ENCODE data around the gene SCN3B. TPM values are rescaled to one million over a fixed set of nuclear protein-coding genes. Genes with fewer than 3 reads are reported as not detected.
A peak's percentile ranks its signal among the peaks of the same experiment; 100 is the strongest.

The SCN3B gene
- total RNA-seq, 2 experiments from 2014 or later = not detected

GRCh38 chr11:123594921-123595320 is 59.5 kb downstream of the SCN3B start:
- DNase-seq (no peak), ATAC-seq (no peak)
- CTCF ChIA-PET = interaction anchor here (0.8 kb wide), 1 partner anchor 500 kb away, joined by 3 read pairs; no protein-coding TSS in a partner anchor
- Mint-ChIP-seq H3K27ac (no peak overlapping the region), H3K27me3 (no peaks in the 10 kb centered on the region), H3K9me3 (ENCODE audit: low read depth) (no peaks in the 10 kb centered on the region), H3K4me1 (no peaks in the 10 kb centered on the region), H3K36me3 (ENCODE audit: low read depth) (peaks cover 28% of the 10 kb centered on the region), H3K4me3 (no peak overlapping the region)
- POLR2A ChIA-PET = interaction anchor here (0.6 kb wide), 1 partner anchor 139 kb away, joined by 3 read pairs; no protein-coding TSS in a partner anchor
- intact Hi-C loops (cut with DNase I, micrococcal nuclease) = no loop called here

DNA sequence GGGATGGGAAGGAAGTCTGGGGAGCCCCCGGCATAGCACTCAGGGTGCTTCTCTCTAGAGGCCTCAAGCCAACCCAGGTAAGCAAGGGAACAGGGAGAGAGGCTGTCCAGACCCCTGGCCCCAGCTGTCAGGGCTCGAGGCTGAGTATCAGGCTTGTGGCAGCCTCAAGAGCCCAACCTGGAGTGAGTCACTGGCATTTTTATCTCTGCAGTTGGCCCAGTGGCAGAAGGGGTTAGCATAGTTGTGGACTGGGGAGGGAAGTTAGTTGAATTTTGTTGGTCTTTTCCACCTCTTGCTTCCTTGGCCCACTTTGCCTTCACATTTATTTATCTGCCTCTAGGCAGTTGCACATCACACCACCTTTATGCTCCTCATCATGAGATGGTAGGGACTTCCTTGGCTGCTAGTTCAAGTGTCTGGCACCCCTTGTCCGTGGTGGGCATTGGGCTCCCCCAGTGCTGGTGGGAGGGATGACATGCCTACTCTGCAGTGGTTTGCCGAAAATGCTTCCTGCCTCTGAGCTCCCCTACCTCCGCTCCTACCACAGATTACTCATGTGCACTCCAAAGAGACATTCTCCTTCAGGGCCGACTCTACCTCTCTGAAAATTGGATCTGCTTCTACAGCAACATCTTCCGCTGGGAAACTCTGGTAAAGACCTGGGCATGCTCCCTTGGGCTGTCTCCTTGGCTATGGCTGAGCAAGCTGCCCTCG is 60.1 kb downstream of the SCN3B start:
- H3K4me3 Mint-ChIP-seq = no peak overlapping the region
- no peak overlapping the region for H3K27ac Mint-ChIP-seq
- H3K9me3 Mint-ChIP-seq (ENCODE audit: low read depth) = no peaks in the 10 kb centered on the region
- no peaks in the 10 kb centered on the region for H3K4me1 Mint-ChIP-seq
- ChIA-PET POLR2A (no interaction called here), CTCF (interaction anchor here (0.8 kb wide), 1 partner anchor 500 kb away, joined by 3 read pairs; no protein-coding TSS in a partner anchor)
- intact Hi-C loops (cut with DNase I, micrococcal nuclease) = no loop called here
- no peaks in the 10 kb centered on the region for H3K27me3 Mint-ChIP-seq
- DNase-seq = no peak
- ATAC-seq = no peak
- peaks cover 28% of the 10 kb centered on the region for H3K36me3 Mint-ChIP-seq (ENCODE audit: low read depth)

DNA sequence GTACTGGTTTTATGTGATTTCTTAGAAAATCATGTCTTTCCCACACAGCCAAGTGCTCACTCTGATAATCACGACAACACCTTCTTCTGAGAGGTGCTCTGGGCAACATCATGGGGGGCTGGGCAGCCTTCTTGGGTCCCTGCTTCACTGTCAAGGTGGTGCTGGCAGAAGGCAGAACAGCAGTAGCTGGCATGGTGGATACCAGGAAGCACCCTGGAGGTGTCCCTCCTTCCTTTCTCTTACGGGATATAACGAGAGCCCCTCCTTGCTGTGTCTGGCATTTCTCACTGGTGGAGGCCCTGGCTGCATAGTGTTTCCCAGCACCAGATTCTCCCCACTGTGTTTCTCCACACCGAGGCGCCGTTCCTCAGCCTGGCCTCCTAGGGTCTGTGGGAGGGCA is 60.9 kb downstream of the SCN3B start:
- DNase-seq (no peak), ATAC-seq (no peak)
- CTCF ChIA-PET = no interaction called here
- Mint-ChIP-seq H3K4me1 (no peaks in the 10 kb centered on the region), H3K9me3 (ENCODE audit: low read depth) (no peaks in the 10 kb centered on the region), H3K27me3 (no peaks in the 10 kb centered on the region), H3K27ac (no peak overlapping the region), H3K4me3 (no peak overlapping the region), H3K36me3 (ENCODE audit: low read depth) (peaks cover 21% of the 10 kb centered on the region)
- POLR2A ChIA-PET = no interaction called here
- intact Hi-C loops (cut with DNase I, micrococcal nuclease) = no loop called here

- intact Hi-C loops (cut with DNase I, micrococcal nuclease) = no loop called here
These were observed 64.0 kb downstream of the SCN3B start for GRCh38 chr11:123590296-123590912.

GRCh38 chr11:123588864-123589262 is 65.6 kb downstream of the SCN3B start:
- no peaks in the 10 kb centered on the region for H3K27me3 Mint-ChIP-seq
- peaks cover 5% of the 10 kb centered on the region for H3K36me3 Mint-ChIP-seq (ENCODE audit: low read depth)
- DNase-seq (no peak), ATAC-seq (no peak)
- no peak overlapping the region for H3K27ac Mint-ChIP-seq
- ChIA-PET CTCF (interaction anchor here (0.7 to 2.2 kb wide), 2 partner anchors 8 to 1021 kb away, joined by 3 to 9 read pairs; no protein-coding TSS in a partner anchor), POLR2A (no interaction called here)
- no peaks in the 10 kb centered on the region for H3K9me3 Mint-ChIP-seq (ENCODE audit: low read depth)
- intact Hi-C loops (cut with DNase I, micrococcal nuclease) = no loop called here
- H3K4me3 Mint-ChIP-seq = no peak overlapping the region
- H3K4me1 Mint-ChIP-seq = no peaks in the 10 kb centered on the region

More at GRCh38 chr11:123590296-123590912, 64.0 kb downstream of the SCN3B start:
- H3K4me3 Mint-ChIP-seq = no peak overlapping the region
- no peak overlapping the region for H3K27ac Mint-ChIP-seq
- ATAC-seq = peak; percentile 30
- no peaks in the 10 kb centered on the region for H3K4me1 Mint-ChIP-seq
- DNase-seq = no peak
- H3K36me3 Mint-ChIP-seq (ENCODE audit: low read depth) = peaks cover 8% of the 10 kb centered on the region
- CTCF ChIA-PET = interaction anchor here (2.2 kb wide), 1 partner anchor 10 kb away, joined by 9 read pairs; no protein-coding TSS in a partner anchor
- POLR2A ChIA-PET = no interaction called here
- no peaks in the 10 kb centered on the region for H3K27me3 Mint-ChIP-seq
- H3K9me3 Mint-ChIP-seq (ENCODE audit: low read depth) = no peaks in the 10 kb centered on the region

GRCh38 chr11:123588117-123588863 is 66.1 kb downstream of the SCN3B start:
- H3K27ac Mint-ChIP-seq = no peak overlapping the region
- intact Hi-C loops (cut with DNase I, micrococcal nuclease) = no loop called here
- DNase-seq (no peak), ATAC-seq (no peak)
- ChIA-PET CTCF (interaction anchor here (0.7 kb wide), 1 partner anchor 1020 kb away, joined by 3 read pairs; no protein-coding TSS in a partner anchor), POLR2A (no interaction called here)
- no peaks in the 10 kb centered on the region for H3K27me3 Mint-ChIP-seq
- H3K9me3 Mint-ChIP-seq (ENCODE audit: low read depth) = no peaks in the 10 kb centered on the region
- peaks cover 5% of the 10 kb centered on the region for H3K36me3 Mint-ChIP-seq (ENCODE audit: low read depth)
- H3K4me3 Mint-ChIP-seq = no peak overlapping the region
- H3K4me1 Mint-ChIP-seq = no peaks in the 10 kb centered on the region

DNA sequence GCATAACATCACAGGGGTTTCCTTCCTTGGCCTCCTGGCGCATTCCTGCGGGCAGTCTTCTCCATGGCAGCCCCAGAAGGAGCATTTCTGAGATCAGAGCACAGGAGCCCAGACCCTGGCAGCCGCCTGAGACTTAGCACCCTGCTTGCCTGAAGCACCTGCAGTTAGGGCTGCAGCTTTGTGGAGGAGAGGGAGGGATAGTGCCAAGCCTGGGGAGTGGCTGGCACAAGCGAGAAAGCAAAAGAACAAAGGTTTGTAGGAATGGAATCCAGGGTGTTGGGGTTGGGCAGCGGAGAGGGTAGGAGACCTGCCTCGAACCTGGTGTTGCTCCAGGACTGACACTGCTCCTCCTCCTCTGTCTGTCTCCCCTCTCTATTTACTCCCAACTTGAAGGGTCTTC is 66.9 kb downstream of the SCN3B start:
- CTCF ChIA-PET = no interaction called here
- ATAC-seq (no peak), DNase-seq (no peak)
- Mint-ChIP-seq H3K27me3 (no peaks in the 10 kb centered on the region), H3K4me3 (no peak overlapping the region), H3K9me3 (ENCODE audit: low read depth) (no peaks in the 10 kb centered on the region), H3K4me1 (no peaks in the 10 kb centered on the region), H3K36me3 (ENCODE audit: low read depth) (peaks cover 5% of the 10 kb centered on the region), H3K27ac (no peak overlapping the region)
- POLR2A ChIA-PET = no interaction called here
- intact Hi-C loops (cut with DNase I, micrococcal nuclease) = no loop called here

GRCh38 chr11:123587044-123587443 is 67.4 kb downstream of the SCN3B start:
- Mint-ChIP-seq H3K27me3 (no peaks in the 10 kb centered on the region), H3K27ac (no peak overlapping the region), H3K4me1 (no peaks in the 10 kb centered on the region), H3K9me3 (ENCODE audit: low read depth) (no peaks in the 10 kb centered on the region), H3K36me3 (ENCODE audit: low read depth) (peaks cover 2% of the 10 kb centered on the region), H3K4me3 (no peak overlapping the region)
- ChIA-PET CTCF (interaction anchor here (1.0 kb wide), 1 partner anchor 10 kb away, joined by 5 read pairs; no protein-coding TSS in a partner anchor), POLR2A (no interaction called here)
- intact Hi-C loops (cut with DNase I, micrococcal nuclease) = no loop called here
- DNase-seq (no peak), ATAC-seq (no peak)

DNA sequence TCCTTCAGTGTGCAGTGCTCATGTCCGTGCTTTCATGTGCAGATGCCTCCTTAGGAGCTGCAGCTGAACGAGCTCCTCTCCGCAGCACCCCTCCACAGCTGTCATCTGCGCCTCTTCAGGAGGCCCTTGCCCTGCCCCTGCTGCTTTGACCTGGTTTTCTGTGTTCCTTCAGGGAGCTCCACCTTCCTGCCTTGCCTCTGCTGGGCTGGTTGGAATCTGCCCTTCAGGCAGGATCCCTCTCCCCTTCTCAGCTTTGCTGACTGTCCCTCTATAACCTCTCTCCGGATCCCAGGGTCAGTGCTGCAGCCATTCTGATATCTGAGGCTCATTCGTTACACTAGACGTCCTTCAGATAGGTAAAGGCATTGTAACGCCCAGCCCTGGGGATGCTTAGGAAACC is 67.9 kb downstream of the SCN3B start:
- Mint-ChIP-seq H3K27me3 (no peaks in the 10 kb centered on the region), H3K4me1 (no peaks in the 10 kb centered on the region), H3K4me3 (no peak overlapping the region), H3K36me3 (ENCODE audit: low read depth) (peaks cover 2% of the 10 kb centered on the region), H3K27ac (no peak overlapping the region), H3K9me3 (ENCODE audit: low read depth) (no peaks in the 10 kb centered on the region)
- ChIA-PET POLR2A (no interaction called here), CTCF (interaction anchor here (0.7 to 1.0 kb wide), 2 partner anchors 9 to 136 kb away, joined by 4 to 5 read pairs; no protein-coding TSS in a partner anchor)
- DNase-seq (no peak), ATAC-seq (no peak)
- intact Hi-C loops (cut with DNase I, micrococcal nuclease) = no loop called here

DNA sequence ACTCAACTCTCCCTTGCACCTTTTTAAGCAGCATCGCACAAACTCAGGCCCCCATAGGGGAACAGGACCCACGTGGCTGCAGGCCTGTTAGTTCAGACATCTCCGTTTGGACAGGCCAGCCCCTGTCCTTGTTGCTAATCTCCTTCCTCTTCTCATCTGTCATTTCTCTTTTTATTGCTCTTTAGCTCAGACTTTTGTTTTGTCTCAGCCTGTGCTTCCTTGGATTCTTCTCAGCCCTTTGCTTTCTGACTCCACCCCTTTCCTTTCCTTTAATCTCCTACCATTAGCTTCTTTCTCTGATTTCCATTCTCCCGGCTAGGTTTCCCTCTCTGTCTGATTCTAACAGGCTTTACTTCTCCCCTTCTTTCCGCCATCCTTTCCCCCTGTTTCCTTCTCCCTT is 68.7 kb downstream of the SCN3B start:
- ChIA-PET POLR2A (no interaction called here), CTCF (interaction anchor here (0.7 to 1.2 kb wide), 2 partner anchors 9 to 135 kb away, joined by 4 to 6 read pairs; no protein-coding TSS in a partner anchor)
- ATAC-seq (no peak), DNase-seq (no peak)
- Mint-ChIP-seq H3K27me3 (no peaks in the 10 kb centered on the region), H3K4me3 (no peak overlapping the region), H3K36me3 (ENCODE audit: low read depth) (no peaks in the 10 kb centered on the region), H3K4me1 (no peaks in the 10 kb centered on the region), H3K27ac (no peak overlapping the region), H3K9me3 (ENCODE audit: low read depth) (no peaks in the 10 kb centered on the region)
- intact Hi-C loops (cut with DNase I, micrococcal nuclease) = no loop called here

DNA sequence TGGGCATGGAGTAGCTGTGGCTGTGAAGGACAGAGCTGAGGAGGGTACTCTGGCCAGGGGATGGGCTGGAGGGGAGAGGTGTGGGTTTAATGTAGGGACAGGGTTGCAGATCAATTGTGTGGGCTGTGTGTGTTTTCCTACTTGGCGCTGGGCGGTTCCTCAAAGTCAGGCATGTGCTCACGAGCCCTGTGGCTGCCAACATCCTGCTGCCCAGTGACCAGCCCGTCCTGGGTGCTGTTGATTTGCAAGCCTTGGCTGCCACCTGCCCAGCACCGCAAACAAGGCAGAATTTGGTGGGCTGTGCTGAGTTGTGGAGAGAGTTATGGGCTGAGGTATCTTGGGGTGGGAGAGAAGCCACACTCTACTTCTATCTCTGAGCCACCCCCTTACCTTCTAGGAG is 69.2 kb downstream of the SCN3B start:
- CTCF ChIA-PET = interaction anchor here (1.2 kb wide), 1 partner anchor 9 kb away, joined by 6 read pairs; no protein-coding TSS in a partner anchor
- no peak overlapping the region for H3K4me3 Mint-ChIP-seq
- DNase-seq (no peak), ATAC-seq (no peak)
- no peaks in the 10 kb centered on the region for H3K36me3 Mint-ChIP-seq (ENCODE audit: low read depth)
- peaks cover 3% of the 10 kb centered on the region for H3K4me1 Mint-ChIP-seq
- H3K27ac Mint-ChIP-seq = no peak overlapping the region
- intact Hi-C loops (cut with DNase I, micrococcal nuclease) = no loop called here
- POLR2A ChIA-PET = no interaction called here
- no peaks in the 10 kb centered on the region for H3K27me3 Mint-ChIP-seq
- H3K9me3 Mint-ChIP-seq (ENCODE audit: low read depth) = no peaks in the 10 kb centered on the region

All from activated CD4-positive, alpha-beta T cell treated with anti-CD3 and anti-CD28 coated beads for 36 hours (primary cell).